Iris pigment epithelial cell (primary cell): ENCODE data around the gene KLHL36.

Experiments used
- DNase-seq: peaks from one replicate; pipeline ENCODE4 v3.0.0-alpha.2; 2011; ENCODE audit warnings: low read depth

KLHL36 gene

DNA sequence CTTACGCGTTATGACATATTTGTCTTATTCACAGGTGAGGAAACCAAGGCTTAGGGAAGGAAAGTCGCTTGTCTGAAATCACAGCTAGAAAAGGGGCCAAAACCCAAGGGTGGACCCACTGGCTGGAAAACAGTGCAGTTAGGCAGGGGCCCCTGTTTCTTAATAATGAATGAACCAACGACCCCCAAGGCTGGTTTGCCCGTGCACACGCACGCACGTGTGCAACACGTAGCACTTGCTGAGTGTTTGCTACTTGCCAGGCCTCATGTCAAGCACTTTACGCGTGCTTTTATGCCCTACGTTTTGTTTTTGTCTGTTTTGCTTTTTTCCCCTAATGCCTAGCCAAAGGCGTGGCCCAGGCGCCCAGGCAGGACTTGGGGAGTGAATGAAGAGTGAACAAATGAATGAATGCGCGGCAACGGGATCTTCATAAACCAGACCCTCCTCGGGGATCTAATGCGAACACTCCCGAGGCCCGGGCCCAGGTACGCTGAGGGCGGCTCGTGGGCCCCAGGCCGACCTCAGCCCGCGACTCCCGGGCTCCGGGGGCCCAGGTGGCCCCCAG is 50.9 kb downstream of the KLHL36 start:
- DNase-seq: no peak

DNA sequence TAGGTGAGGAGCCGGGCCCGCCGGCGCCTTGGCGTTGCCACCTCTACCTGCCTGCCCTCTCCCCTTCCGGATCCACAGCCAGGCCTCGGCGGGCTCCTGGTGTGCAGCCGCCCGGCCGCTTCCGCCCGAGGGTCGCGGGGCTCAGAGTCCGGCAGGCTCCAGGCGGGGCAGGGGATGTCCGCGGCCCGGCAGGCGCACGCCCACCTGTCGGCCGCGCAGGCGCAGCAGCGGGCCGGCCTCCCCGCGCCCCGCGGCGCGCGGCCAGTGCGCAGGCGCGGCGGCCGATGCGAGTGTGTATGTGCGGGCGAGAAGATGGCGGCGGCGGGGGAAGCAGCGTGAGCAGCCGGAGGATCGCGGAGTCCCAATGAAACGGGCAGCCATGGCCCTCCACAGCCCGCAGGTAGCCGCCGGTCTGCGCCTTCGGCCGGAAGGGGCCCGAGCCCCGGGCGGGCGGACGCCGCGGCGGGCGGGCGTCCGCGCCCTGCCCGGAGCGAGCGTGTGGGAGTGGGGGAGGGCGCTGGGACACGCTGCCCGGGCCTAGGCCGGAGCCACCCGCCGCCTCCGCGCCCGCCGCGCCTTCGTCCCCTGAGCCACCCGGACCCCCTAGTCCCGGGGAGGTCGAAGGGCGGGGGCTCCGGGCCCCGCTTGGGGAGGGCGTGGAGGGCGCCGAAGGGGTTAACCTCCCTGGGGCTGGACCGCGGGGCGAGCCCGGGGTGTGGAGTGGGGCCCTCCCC is 51.6 kb downstream of the KLHL36 start, which contains the start of gene USP10:
USP10 (plus strand) TSS at position 289 of the 734 bp plus-strand sequence; CDS start at position 380, 91 bp downstream.
- DNase-seq: peak; percentile 59

DNA sequence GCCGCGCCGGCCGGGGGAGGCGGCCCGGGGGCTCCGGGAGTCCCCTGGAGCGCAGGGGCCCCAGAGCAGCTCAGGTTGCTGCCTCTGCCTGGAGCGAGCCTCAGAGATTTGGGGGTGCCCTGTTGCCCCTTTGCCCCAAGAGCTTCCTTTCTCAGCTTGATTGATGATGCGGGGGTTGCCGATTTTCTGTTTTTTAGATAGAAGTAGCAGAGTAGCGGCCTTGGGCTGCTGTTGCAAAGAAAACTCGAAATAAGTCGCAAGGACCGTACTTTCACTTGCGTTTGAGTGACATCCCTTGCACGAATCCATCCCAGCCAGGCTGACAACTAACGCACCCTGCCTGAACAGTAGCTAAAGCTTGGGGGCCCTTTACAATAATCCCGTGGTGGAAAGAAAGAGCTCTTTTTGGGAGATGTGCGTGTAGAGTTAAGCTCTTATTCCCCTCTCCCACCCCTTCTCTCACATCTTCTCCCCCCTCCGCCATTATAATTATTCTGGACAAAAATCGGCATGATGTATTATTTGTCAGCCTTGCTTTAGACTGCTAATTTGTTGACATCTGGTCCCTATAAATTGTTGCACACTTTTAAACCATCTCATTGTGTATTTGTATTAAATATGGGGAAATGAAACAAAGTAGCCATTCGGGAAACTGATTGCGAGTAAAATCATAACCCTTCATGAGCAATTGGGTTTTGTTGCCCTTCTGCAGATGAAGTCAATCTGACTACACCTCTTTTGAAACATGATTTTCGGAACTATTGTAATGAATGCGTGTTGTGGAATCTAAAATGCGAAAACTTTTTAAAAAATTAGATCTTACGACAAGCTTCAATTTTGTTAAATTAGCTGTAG is 52.4 kb downstream of the KLHL36 start:
- peak; percentile 57 for DNase-seq

DNA sequence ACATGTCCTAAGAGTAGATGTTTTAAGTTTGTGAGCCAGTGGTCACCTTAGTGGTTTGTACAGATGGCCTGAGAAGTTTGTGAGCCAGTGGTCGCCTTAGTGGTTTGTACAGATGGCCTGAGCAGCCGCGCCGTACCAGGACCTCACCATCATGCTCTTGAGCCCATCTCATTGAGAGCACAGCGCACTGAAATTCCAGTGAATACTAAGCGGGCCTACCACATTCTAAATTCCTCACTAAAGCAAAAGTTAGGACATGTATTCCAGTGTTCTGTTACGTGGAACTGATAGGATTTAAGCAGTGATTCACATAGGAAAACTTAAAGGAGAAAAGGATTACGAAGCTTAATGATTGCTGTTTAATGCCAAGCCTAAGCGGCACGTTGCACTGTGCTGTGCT is 55.4 kb downstream of the KLHL36 start:
- no peak for DNase-seq

DNA sequence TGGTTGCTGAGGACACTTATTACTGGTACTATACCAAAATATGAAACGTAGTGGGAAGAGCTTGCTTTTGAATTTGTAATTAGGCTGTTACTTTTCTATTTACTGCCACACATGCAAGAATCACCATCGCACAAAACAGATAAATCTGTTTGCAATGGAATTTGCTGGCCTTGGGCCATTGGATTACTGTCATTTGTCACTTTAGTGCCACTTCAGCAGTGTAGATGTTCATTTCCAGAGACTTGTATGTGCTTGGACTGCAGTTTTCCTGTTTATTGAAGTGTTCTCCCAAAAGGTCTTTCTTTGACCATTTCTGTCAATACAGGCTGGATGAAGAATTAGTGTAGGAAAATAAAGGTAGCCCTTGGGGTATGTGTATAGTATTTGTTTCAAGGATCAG is 55.9 kb downstream of the KLHL36 start:
- no peak for DNase-seq

DNA sequence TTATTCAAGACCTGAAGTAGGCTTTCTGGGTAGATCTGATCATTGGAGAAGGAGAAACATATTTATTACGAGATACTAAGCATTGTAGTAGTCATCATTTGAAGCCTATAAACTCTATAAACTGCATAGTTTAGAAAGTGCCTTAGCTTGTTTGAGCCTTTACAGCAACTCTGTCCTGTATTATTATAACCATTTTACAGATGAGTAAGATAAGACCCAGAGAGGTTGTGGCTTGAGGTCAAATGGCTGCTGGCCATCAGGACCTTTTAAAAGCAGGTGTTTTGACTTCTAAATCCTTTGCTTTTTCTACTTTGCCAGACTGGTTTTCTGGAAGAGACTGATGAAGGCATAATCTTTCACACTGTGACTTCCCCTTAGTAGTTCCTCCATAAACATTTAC is 58.5 kb downstream of the KLHL36 start:
- DNase-seq: no peak

DNA sequence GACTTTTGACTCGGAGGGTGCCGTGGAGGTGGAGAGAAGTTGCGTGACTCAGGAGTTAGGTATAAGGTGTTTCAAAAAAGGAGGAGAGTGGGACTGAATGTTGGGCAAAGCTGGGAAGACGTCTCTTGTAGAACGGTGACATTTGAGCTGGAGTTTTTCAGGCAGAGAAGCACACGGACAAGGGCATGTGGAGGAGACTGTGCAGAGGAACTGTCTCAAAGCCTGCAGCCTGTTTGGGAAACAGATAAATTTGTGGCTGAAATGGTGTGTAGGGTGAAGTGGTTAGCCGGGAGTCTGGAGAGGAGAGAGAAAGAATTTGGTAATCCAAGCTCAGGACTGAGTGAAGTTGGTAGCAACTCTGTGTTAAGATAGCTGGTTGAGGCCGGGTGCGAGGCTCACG is 61.3 kb downstream of the KLHL36 start:
- DNase-seq: no peak

DNA sequence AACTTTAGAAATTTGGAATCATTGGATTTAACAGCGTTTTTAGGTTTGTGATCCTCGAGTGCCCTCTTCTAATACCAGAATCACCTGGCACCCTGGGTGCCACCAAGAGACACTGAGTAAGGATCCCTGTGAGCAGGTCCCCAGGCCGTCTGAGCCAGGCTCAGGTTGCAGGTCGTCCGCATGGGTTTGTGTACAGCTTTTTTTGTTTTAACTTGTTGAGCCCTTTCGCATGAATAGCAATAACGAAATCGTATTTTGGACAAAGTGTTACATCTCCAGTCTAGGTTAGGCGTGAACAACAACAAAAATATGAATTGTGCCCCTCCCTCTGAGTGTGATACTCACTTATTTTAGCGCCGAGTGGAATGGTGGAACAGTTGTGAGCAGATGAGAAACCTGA is 62.4 kb downstream of the KLHL36 start:
- no peak for DNase-seq
